GM23338 (cell line): ENCODE results near the gene SCN4A. TPM values are rescaled to one million over a fixed set of nuclear protein-coding genes. Genes with fewer than 3 reads are reported as not detected.
A peak's percentile ranks its signal among the peaks of the same experiment; 100 is the strongest.

Experiments used
- ATAC-seq: fragments of 200-7000 bp; cut with Tn5 transposase; 3 replicates; pipeline ENCODE4 v1.9.1; 2020
- DNase-seq: peaks from one replicate; pipeline ENCODE4 v3.0.0-alpha.2; 2015; ENCODE audit warnings: low spot score
- H2AFZ ChIP-seq: fragments of 200-600 bp; sonication (generic); 2 replicates; pipeline ENCODE4 v1.8.0; 2016; ENCODE audit warnings: antibody characterized with exemption, mild to moderate bottlenecking, moderate library complexity
- H3F3A ChIP-seq: fragments of 200-600 bp; sonication (generic); replicated peaks from 2 replicates; pipeline ENCODE4 v1.8.0; 2017; ENCODE audit warnings: antibody characterized with exemption, mixed run types, low read depth
- H3K27ac ChIP-seq: fragments of 200-600 bp; sonication (generic); 2 replicates; pipeline ENCODE4 v1.6.1; 2016; ENCODE audit warnings: low read depth
- H3K27me3 ChIP-seq: fragments of 200-600 bp; sonication (generic); 2 replicates; pipeline ENCODE4 v1.8.0; 2016; ENCODE audit warnings: mild to moderate bottlenecking, mixed run types, moderate library complexity; ENCODE audit not compliant: insufficient read depth
- H3K36me3 ChIP-seq: fragments of 200-600 bp; sonication (generic); 2 replicates; pipeline ENCODE4 v1.8.0; 2016; ENCODE audit warnings: mild to moderate bottlenecking; ENCODE audit not compliant: insufficient read depth
- H3K4me1 ChIP-seq: fragments of 200-600 bp; sonication (generic); 2 replicates; pipeline ENCODE4 v1.8.0; 2016; ENCODE audit warnings: mild to moderate bottlenecking, moderate library complexity; ENCODE audit not compliant: insufficient read depth
- H3K4me2 ChIP-seq: fragments of 200-600 bp; sonication (generic); 2 replicates; pipeline ENCODE4 v1.7.1; 2017; ENCODE audit warnings: mixed run types
- H3K4me3 ChIP-seq: fragments of 200-600 bp; sonication (generic); 2 replicates; pipeline ENCODE4 v1.6.1; 2016; ENCODE audit warnings: mixed run types
- H3K79me2 ChIP-seq: fragments of 200-600 bp; sonication (generic); replicated peaks from 2 replicates; pipeline ENCODE4 v1.8.0; 2017; ENCODE audit warnings: mild to moderate bottlenecking; ENCODE audit not compliant: insufficient read depth
- H3K9me2 ChIP-seq: fragments of 200-600 bp; sonication (generic); 2 replicates; pipeline ENCODE4 v1.8.0; 2017; ENCODE audit not compliant: insufficient read depth
- H4K20me1 ChIP-seq: fragments of 200-600 bp; sonication (generic); replicated peaks from 2 replicates; pipeline ENCODE4 v1.8.0; 2017; ENCODE audit warnings: mild to moderate bottlenecking; ENCODE audit not compliant: insufficient read depth
- H3K27ac Mint-ChIP-seq: 2 replicates; pipeline ENCODE4 v1.8.0; 2020; ENCODE audit warnings: inconsistent platforms, mild to moderate bottlenecking, moderate library complexity, mixed read lengths
- H3K27me3 Mint-ChIP-seq: 3 replicates; pipeline ENCODE4 v1.8.0; 2022; ENCODE audit warnings: low read depth, mild to moderate bottlenecking, moderate library complexity, mixed read lengths, inconsistent platforms; ENCODE audit not compliant: insufficient read depth, poor library complexity
- H3K36me3 Mint-ChIP-seq: 3 replicates; pipeline ENCODE4 v1.8.0; 2021; ENCODE audit warnings: low read depth, mild to moderate bottlenecking, inconsistent platforms, moderate library complexity, mixed read lengths
- H3K4me1 Mint-ChIP-seq: 3 replicates; pipeline ENCODE4 v1.8.0; 2020; ENCODE audit warnings: mild to moderate bottlenecking, inconsistent platforms, mixed read lengths
- H3K4me3 Mint-ChIP-seq: 3 replicates; pipeline ENCODE4 v1.8.0; 2021; ENCODE audit warnings: moderate library complexity, mild to moderate bottlenecking, inconsistent platforms, mixed read lengths
- H3K9me3 Mint-ChIP-seq: 3 replicates; pipeline ENCODE4 v1.8.0; 2020; ENCODE audit warnings: moderate library complexity, mild to moderate bottlenecking, inconsistent platforms, mixed read lengths
- CREB1 ChIP-seq: fragments of 250-450 bp; sonication (Bioruptor Pico); IDR thresholded peaks from 2 replicates; pipeline ENCODE4 v1.5.0; 2020; ENCODE audit warnings: low read depth, mild to moderate bottlenecking, moderate library complexity
- ETS1 ChIP-seq: IDR thresholded peaks from 2 replicates; pipeline ENCODE4 v1.6.1; 2016; ENCODE audit warnings: antibody characterized with exemption
- EZH2 ChIP-seq: fragments of 200-600 bp; sonication (generic); IDR thresholded peaks from one replicate; pipeline ENCODE4 v1.8.0; 2017; ENCODE audit warnings: antibody characterized with exemption, mild to moderate bottlenecking, low read depth; ENCODE audit not compliant: unreplicated experiment
- JUNB ChIP-seq: IDR thresholded peaks from one replicate; pipeline ENCODE4 v1.6.1; 2016; ENCODE audit warnings: antibody characterized with exemption; ENCODE audit not compliant: unreplicated experiment
- NANOG ChIP-seq: IDR thresholded peaks from 2 replicates; pipeline ENCODE4 v1.6.1; 2016; ENCODE audit warnings: antibody characterized with exemption, borderline replicate concordance
- POLR2AphosphoS5 ChIP-seq: IDR thresholded peaks from 2 replicates; pipeline ENCODE4 v1.6.1; 2016; ENCODE audit warnings: antibody characterized with exemption, low read depth
- STAT1 ChIP-seq: IDR thresholded peaks from one replicate; pipeline ENCODE4 v1.6.1; 2016; ENCODE audit warnings: antibody characterized with exemption; ENCODE audit not compliant: unreplicated experiment
- ZNF114 ChIP-seq: fragments of 250-450 bp; sonication (Bioruptor Pico); IDR thresholded peaks from 2 replicates; pipeline ENCODE4 v1.5.0; 2020; ENCODE audit warnings: mild to moderate bottlenecking, moderate library complexity
- polyA plus RNA-seq: library from polyadenylated mRNA; unstranded; fragments of >200 nt; fragmentation: Nextera tagmentation; extraction: Ambion mirVana; gene quantifications from 2 replicates; pipeline ENCODE4 v1.2.1, GENCODE V29; 2016
- total RNA-seq: library from RNA; depleted of rRNA; stranded (reverse); fragments of >200 nt; shearing (Covaris generic); gene quantifications from 2 replicates; pipeline ENCODE4 v1.2.3, GENCODE V29; 2014
- TF ChIP-seq, protein P1 (sequence below), 2 experiments: fragments of 200-600 bp in 1 of 2; sonication (generic) in 1 of 2; conservative IDR thresholded peaks; 2 replicates each; pipeline versions ENCODE4 v1.5.1 to v1.6.1; 2016 to 2017; ENCODE audit warnings: antibody characterized with exemption in 2 of 2, low read depth in 2 of 2, mild to moderate bottlenecking in 2 of 2, moderate library complexity in 1 of 2
- TF ChIP-seq, protein P2 (sequence below): IDR thresholded peaks from one replicate; pipeline ENCODE4 v1.6.1; 2018; ENCODE audit warnings: antibody characterized with exemption; ENCODE audit not compliant: unreplicated experiment

SCN4A gene
- total and polyA plus RNA-seq, 2 experiments from 2014 or later = 2.3 to 7.9 TPM

- Mint-ChIP-seq H3K36me3 (peaks cover 27% of the 10 kb centered on the region), H3K27ac (no peak overlapping the region), H3K4me3 (no peak overlapping the region), H3K4me1 (peaks cover 2% of the 10 kb centered on the region; the same call in 2 of the 3 replicates), H3K9me3 (no peaks in the 10 kb centered on the region), H3K27me3 (peaks cover 1% of the 10 kb centered on the region)
- no peaks in the 10 kb centered on the region for H3K36me3 ChIP-seq
- no peaks in the 10 kb centered on the region for H3F3A ChIP-seq
- no peak for DNase-seq
- H4K20me1 ChIP-seq = no peaks in the 10 kb centered on the region
- no peaks in the 10 kb centered on the region for H3K27me3 ChIP-seq
- H3K27ac ChIP-seq = no peak overlapping the region
- H3K79me2 ChIP-seq = no peaks in the 10 kb centered on the region
- TF ChIP-seq, protein P1, sequence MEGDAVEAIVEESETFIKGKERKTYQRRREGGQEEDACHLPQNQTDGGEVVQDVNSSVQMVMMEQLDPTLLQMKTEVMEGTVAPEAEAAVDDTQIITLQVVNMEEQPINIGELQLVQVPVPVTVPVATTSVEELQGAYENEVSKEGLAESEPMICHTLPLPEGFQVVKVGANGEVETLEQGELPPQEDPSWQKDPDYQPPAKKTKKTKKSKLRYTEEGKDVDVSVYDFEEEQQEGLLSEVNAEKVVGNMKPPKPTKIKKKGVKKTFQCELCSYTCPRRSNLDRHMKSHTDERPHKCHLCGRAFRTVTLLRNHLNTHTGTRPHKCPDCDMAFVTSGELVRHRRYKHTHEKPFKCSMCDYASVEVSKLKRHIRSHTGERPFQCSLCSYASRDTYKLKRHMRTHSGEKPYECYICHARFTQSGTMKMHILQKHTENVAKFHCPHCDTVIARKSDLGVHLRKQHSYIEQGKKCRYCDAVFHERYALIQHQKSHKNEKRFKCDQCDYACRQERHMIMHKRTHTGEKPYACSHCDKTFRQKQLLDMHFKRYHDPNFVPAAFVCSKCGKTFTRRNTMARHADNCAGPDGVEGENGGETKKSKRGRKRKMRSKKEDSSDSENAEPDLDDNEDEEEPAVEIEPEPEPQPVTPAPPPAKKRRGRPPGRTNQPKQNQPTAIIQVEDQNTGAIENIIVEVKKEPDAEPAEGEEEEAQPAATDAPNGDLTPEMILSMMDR (conservative IDR thresholded peaks at IDR 0.05; ENCODE audit: low read depth in 2 of 2) = peak in 1 of 2 experiments; percentile 14; a peak in 1 of 4 replicates
- TF ChIP-seq STAT1 = no peak
- no peak for ATAC-seq
- no peak overlapping the region for H3K4me2 ChIP-seq
- H3K9me2 ChIP-seq = no peaks in the 10 kb centered on the region
- no peaks in the 10 kb centered on the region for H3K4me1 ChIP-seq
- no peak overlapping the region for H3K4me3 ChIP-seq
- no peak overlapping the region for H2AFZ ChIP-seq
These were observed 26.8 kb downstream of the SCN4A start for GRCh38 chr17:63945784-63946439.

GRCh38 chr17:63944736-63945499, 27.8 kb downstream of the SCN4A start:
- H3K27ac Mint-ChIP-seq = no peak overlapping the region
- H3K9me3 Mint-ChIP-seq = no peaks in the 10 kb centered on the region
- Histone ChIP-seq H3K4me2 (no peak overlapping the region), H3K4me1 (no peaks in the 10 kb centered on the region), H3K4me3 (no peak overlapping the region), H3K27ac (no peak overlapping the region), H3F3A (no peaks in the 10 kb centered on the region), H4K20me1 (no peaks in the 10 kb centered on the region), H3K27me3 (no peaks in the 10 kb centered on the region), H3K9me2 (no peaks in the 10 kb centered on the region), H3K36me3 (no peaks in the 10 kb centered on the region), H2AFZ (no peak overlapping the region), H3K79me2 (no peaks in the 10 kb centered on the region)
- TF ChIP-seq NANOG = no peak
- no peak for TF ChIP-seq JUNB
- no peak for TF ChIP-seq ZNF114 (CRISPR knock-in tag)
- TF ChIP-seq, protein P1 (conservative IDR thresholded peaks at IDR 0.05; ENCODE audit: low read depth in 2 of 2) = no peak
- TF ChIP-seq ETS1 = no peak
- no peak for TF ChIP-seq CREB1 (CRISPR knock-in tag)
- no peak for TF ChIP-seq EZH2
- TF ChIP-seq POLR2AphosphoS5 = no peak
- TF ChIP-seq, protein P2, sequence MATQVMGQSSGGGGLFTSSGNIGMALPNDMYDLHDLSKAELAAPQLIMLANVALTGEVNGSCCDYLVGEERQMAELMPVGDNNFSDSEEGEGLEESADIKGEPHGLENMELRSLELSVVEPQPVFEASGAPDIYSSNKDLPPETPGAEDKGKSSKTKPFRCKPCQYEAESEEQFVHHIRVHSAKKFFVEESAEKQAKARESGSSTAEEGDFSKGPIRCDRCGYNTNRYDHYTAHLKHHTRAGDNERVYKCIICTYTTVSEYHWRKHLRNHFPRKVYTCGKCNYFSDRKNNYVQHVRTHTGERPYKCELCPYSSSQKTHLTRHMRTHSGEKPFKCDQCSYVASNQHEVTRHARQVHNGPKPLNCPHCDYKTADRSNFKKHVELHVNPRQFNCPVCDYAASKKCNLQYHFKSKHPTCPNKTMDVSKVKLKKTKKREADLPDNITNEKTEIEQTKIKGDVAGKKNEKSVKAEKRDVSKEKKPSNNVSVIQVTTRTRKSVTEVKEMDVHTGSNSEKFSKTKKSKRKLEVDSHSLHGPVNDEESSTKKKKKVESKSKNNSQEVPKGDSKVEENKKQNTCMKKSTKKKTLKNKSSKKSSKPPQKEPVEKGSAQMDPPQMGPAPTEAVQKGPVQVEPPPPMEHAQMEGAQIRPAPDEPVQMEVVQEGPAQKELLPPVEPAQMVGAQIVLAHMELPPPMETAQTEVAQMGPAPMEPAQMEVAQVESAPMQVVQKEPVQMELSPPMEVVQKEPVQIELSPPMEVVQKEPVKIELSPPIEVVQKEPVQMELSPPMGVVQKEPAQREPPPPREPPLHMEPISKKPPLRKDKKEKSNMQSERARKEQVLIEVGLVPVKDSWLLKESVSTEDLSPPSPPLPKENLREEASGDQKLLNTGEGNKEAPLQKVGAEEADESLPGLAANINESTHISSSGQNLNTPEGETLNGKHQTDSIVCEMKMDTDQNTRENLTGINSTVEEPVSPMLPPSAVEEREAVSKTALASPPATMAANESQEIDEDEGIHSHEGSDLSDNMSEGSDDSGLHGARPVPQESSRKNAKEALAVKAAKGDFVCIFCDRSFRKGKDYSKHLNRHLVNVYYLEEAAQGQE = no peak
- ATAC-seq = no peak
- H3K4me3 Mint-ChIP-seq = no peak overlapping the region
- no peak for DNase-seq
- H3K36me3 Mint-ChIP-seq = peaks cover 29% of the 10 kb centered on the region
- peaks cover 2% of the 10 kb centered on the region; the same call in 2 of the 3 replicates for H3K4me1 Mint-ChIP-seq
- H3K27me3 Mint-ChIP-seq = peaks cover 1% of the 10 kb centered on the region
